Panc1 (cell line): Measurements from ENCODE around the gene ELOVL6.
"Not testable (repeated sequence)": the region's sequence is repeated elsewhere in the genome, so short reads cannot be mapped to it uniquely, and the experiment has no call there.

Experiments used
- CTCF ChIP-seq: fragments of 450-650 bp; IDR thresholded peaks from 2 replicates; pipeline ENCODE4 v1.5.1; 2017; ENCODE audit warnings: mild to moderate bottlenecking
- POLR2AphosphoS5 ChIP-seq: IDR thresholded peaks from 2 replicates; pipeline ENCODE4 v1.6.1; 2012; ENCODE audit warnings: mild to moderate bottlenecking, low read depth, low read length, moderate library complexity
- SIN3A ChIP-seq: IDR thresholded peaks from 2 replicates; pipeline ENCODE4 v1.6.1; 2012; ENCODE audit warnings: low read depth, mild to moderate bottlenecking, low read length, moderate library complexity, borderline replicate concordance; ENCODE audit not compliant: insufficient read depth

GRCh38 chr4:110217181-110217580 lies 18.8 kb upstream of the ELOVL6 start:
- not testable (repeated sequence) for TF ChIP-seq CTCF, POLR2AphosphoS5, SIN3A
